HEK293T (cell line): ENCODE measurements around the gene SLC22A14.

Experiments
- ARNT ChIP-seq: fragments of 450-650 bp; IDR thresholded peaks from 2 replicates; pipeline ENCODE4 v1.6.1; 2017; ENCODE audit warnings: mild to moderate bottlenecking
- BHLHE40 ChIP-seq: fragments of 450-650 bp; IDR thresholded peaks from 2 replicates; pipeline ENCODE4 v1.6.1; 2016; ENCODE audit warnings: mild to moderate bottlenecking, moderate library complexity, borderline replicate concordance
- CTBP1 ChIP-seq: fragments of 450-650 bp; IDR thresholded peaks from 2 replicates; pipeline ENCODE4 v1.6.1; 2016; ENCODE audit warnings: borderline replicate concordance
- ELF4 ChIP-seq: fragments of 450-650 bp; IDR thresholded peaks from 2 replicates; pipeline ENCODE4 v1.6.1; 2017; ENCODE audit warnings: antibody characterized with exemption
- FOXA1 ChIP-seq: fragments of 450-650 bp; IDR thresholded peaks from 2 replicates; pipeline ENCODE4 v1.6.1; 2016; ENCODE audit warnings: mild to moderate bottlenecking
- FOXK2 ChIP-seq: fragments of 450-650 bp; IDR thresholded peaks from 2 replicates; pipeline ENCODE4 v1.6.1; 2016; ENCODE audit warnings: mild to moderate bottlenecking
- HDGF ChIP-seq: fragments of 450-650 bp; IDR thresholded peaks from 2 replicates; pipeline ENCODE4 v1.6.1; 2017; ENCODE audit warnings: antibody characterized with exemption, borderline replicate concordance
- SP1 ChIP-seq: fragments of 450-650 bp; IDR thresholded peaks from 2 replicates; pipeline ENCODE4 v1.6.1; 2017
- SUZ12 ChIP-seq: fragments of 450-650 bp; IDR thresholded peaks from 2 replicates; pipeline ENCODE4 v1.6.1; 2016; ENCODE audit warnings: mild to moderate bottlenecking
- TARDBP ChIP-seq: fragments of 450-650 bp; IDR thresholded peaks from 2 replicates; pipeline ENCODE4 v1.6.1; 2016

- TF ChIP-seq SP1 (no peak), SUZ12 (no peak), FOXK2 (no peak), BHLHE40 (no peak), ELF4 (no peak), TARDBP (no peak), FOXA1 (no peak), ARNT (no peak), HDGF (no peak), CTBP1 (no peak)
These were observed 16.3 kb upstream of the SLC22A14 start, which contains the start of gene SLC22A13 for GRCh38 chr3:38265604-38266307.
